ENCODE measurements around the gene ZNHIT6.

DNA sequence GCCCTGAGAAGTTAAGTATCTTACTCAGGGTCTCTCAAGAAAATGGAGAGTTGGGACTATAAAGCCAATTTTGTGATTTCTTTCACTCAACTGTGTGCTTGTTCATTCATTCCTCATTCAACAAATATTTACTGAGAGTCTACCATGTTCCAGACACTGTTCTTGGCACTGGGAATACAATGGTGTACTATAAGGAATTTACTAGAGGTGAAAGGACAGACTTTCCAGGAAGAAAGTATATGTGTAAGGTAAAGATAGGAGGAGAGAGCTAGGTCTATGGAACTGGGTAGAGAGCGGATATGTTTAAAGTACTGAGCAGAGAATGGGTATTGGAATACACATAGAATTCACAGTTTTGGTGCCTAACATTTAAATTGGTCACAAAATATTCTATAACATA, 42.3 kb downstream of the ZNHIT6 start:
- TF ChIP-seq, protein P1, sequence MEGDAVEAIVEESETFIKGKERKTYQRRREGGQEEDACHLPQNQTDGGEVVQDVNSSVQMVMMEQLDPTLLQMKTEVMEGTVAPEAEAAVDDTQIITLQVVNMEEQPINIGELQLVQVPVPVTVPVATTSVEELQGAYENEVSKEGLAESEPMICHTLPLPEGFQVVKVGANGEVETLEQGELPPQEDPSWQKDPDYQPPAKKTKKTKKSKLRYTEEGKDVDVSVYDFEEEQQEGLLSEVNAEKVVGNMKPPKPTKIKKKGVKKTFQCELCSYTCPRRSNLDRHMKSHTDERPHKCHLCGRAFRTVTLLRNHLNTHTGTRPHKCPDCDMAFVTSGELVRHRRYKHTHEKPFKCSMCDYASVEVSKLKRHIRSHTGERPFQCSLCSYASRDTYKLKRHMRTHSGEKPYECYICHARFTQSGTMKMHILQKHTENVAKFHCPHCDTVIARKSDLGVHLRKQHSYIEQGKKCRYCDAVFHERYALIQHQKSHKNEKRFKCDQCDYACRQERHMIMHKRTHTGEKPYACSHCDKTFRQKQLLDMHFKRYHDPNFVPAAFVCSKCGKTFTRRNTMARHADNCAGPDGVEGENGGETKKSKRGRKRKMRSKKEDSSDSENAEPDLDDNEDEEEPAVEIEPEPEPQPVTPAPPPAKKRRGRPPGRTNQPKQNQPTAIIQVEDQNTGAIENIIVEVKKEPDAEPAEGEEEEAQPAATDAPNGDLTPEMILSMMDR (IDR thresholded peaks at IDR 0.05; ENCODE audit: insufficient read depth, low read length, poor library complexity, severe bottlenecking), result no peak
- no peak for TF ChIP-seq EZH2phosphoT487 (conservative IDR thresholded peaks at IDR 0.05; ENCODE audit: low read length)
